ENCODE data around the gene ANO7. TPM values are rescaled to one million over a fixed set of nuclear protein-coding genes. Genes with fewer than 3 reads are reported as not detected.

The ANO7 gene
- total RNA-seq, 2 experiments from 2014 or later = 0.97 to 1.4 TPM

DNA sequence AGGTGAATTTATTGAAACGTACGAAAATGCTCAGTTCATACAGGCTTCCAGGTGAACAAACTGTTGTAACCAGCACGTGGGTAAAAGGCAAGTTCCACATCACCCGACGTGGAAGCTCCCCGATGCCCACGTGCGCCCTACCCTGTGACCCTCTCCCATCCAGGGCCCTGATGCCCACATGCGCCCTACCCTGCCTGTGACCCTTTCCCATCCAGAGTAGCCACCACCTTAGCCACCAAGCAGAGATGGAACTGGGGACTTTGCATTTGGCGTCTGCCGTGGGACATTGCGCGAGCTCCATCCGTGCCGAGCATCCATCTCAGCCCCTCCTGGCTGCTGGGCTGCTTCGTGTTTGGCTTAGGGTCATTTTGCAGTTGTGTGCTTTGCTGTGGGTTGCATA is 37.5 kb downstream of the ANO7 start:
- H3K36me3 Mint-ChIP-seq = peaks cover 7% of the 10 kb centered on the region
- H3K4me3 Mint-ChIP-seq = no peak overlapping the region
- H3K9me3 Mint-ChIP-seq = no peaks in the 10 kb centered on the region
- ATAC-seq (ENCODE audit: low read depth) = no peak
- peaks cover 8% of the 10 kb centered on the region for H3K4me1 Mint-ChIP-seq
- DNase-seq = no peak
- POLR2A ChIA-PET = no interaction called here
- no peak overlapping the region for H3K27ac Mint-ChIP-seq
- H3K27me3 Mint-ChIP-seq = no peaks in the 10 kb centered on the region

DNA sequence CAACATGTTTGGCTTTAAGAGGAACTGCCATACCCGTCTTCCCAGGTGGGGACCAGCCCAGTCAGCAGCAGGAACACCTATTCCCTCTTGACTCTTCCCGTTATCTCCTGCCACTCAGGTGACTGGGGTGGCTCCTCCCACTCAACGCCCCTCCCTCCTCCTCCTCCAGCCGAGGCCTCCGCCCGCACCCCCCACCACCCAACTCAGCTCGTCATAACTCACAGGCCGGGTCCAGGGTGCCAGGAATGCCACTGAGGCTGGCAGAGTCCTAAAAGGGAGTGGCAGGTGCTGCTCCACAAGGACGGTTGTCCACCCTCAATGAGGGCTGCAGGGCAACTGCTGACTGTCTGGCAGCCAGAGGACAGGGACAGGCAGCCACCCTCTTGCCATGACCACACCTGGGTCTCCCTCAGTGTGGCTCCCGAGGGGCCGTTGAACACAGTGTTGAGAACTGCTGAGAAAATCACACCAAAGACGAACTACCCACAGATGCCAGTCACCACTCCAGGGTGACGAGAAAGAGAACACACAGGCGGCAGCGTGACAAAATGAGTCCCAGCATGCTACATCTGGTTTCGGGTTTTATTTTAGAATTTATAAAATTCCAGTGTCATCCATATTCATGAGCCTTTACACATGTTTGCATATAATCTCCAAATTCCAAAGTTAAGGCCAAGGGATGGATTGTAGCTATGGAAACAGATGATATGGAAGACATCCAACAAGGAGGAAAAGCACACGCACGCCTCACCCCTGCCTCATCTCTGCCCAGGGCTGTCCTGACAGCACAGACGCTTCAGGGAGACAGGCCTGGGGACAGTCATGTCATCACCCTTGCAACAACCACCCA is 38.5 kb downstream of the ANO7 start:
- Mint-ChIP-seq H3K27ac (peak overlapping the region; percentile 16), H3K4me1 (peaks cover 8% of the 10 kb centered on the region), H3K4me3 (no peak overlapping the region), H3K27me3 (no peaks in the 10 kb centered on the region), H3K9me3 (no peaks in the 10 kb centered on the region), H3K36me3 (peaks cover 7% of the 10 kb centered on the region)
- ATAC-seq (ENCODE audit: low read depth) (no peak), DNase-seq (no peak)
- POLR2A ChIA-PET = no interaction called here

DNA sequence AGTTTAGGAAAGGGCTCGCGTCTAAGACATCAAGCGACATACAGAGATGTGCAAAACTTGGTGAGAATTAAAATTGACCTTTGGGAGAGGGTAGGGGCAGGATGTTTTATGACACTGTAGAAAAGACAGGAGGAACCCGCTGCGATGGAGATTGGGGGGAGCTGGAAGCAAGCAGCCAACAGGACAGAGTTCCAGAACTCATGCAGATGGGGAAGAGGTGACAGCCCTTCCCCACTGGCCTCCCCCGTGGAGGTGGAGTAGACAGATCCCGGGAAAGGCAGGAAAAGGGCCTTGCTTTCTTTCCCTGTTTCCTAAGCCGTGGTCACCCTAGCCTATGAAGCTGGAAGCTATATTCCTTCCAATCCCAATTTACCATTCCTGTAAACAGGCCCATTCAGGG is 39.1 kb downstream of the ANO7 start:
- H3K27ac Mint-ChIP-seq = no peak overlapping the region
- peaks cover 7% of the 10 kb centered on the region for H3K4me1 Mint-ChIP-seq
- no peaks in the 10 kb centered on the region for H3K27me3 Mint-ChIP-seq
- ATAC-seq (ENCODE audit: low read depth) (no peak), DNase-seq (no peak)
- H3K4me3 Mint-ChIP-seq = no peak overlapping the region
- no peaks in the 10 kb centered on the region for H3K9me3 Mint-ChIP-seq
- H3K36me3 Mint-ChIP-seq = peaks cover 8% of the 10 kb centered on the region
- POLR2A ChIA-PET = no interaction called here

DNA sequence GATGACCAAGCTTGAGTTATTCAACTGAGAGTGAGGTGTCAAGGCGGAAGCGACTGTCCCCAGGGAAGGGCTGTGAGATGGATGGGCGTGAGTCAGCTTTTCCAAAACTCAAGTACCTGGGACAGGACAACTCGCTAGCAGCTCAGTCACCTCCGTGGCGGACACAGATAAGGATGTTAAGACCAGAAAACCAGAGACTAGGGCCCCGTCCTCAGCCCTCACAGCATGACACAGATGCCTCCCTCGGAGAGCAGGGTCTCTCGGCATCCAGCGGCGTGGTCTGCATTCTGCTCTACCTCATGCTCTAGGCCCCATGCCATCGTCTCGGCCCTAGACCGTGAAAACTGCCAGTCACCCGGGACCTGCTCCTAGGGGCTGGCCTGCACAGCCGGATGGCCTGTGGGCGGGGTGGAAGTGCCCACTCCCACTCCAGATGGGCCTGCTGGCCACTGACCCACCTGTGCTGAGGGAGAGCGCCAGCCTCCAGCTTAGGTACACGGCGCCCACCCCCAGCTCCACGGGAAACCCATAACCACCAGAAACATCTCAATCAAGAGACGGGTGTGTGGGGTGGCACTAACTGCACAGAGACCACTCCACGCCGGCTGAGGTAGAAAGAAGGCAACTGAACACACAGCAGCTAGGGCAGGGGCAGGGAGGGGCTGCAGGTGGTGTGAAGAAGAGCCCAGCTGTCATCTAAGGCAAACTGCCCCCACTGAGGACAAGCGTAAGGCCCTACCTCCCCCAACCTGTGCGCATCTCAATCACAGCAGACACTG is 39.8 kb downstream of the ANO7 start:
- H3K4me1 Mint-ChIP-seq = peaks cover 3% of the 10 kb centered on the region
- POLR2A ChIA-PET = no interaction called here
- H3K4me3 Mint-ChIP-seq = no peak overlapping the region
- DNase-seq (no peak), ATAC-seq (ENCODE audit: low read depth) (no peak)
- H3K27ac Mint-ChIP-seq = no peak overlapping the region
- no peaks in the 10 kb centered on the region for H3K9me3 Mint-ChIP-seq
- H3K27me3 Mint-ChIP-seq = no peaks in the 10 kb centered on the region
- peaks cover 12% of the 10 kb centered on the region for H3K36me3 Mint-ChIP-seq

DNA sequence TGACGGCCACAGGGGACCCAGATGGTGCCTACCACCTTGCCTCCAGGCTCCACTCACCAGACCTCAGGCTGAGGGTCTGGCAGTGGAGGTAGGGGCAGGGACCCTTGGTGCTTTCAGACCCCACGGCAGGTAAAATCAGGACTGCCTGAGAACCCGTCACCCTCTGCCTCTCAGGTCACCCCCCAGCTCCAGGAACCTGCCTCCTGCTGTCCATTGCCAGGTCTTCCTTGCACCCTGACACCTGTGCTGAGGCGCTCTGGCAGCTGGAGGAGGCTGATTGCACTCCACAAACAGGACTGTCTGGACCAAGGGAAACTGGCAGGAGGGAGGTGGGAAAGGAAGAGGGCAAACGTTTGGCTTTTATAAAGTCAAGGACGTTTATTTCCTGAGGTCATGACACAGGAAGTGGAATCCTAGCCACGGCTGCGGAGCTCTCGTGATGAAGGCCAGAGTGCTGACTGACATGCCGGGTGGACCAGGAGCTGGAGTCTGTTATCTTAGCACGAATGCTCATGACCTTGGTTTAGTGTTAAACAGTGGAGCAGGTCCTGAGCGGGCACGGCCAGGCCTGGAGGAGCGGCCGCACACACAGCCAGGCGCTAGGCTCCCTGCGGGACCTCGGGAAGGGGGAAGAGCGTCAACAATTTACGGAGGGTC is 40.5 kb downstream of the ANO7 start:
- H3K36me3 Mint-ChIP-seq = peaks cover 17% of the 10 kb centered on the region
- ATAC-seq (ENCODE audit: low read depth) (no peak), DNase-seq (no peak)
- peaks cover 1% of the 10 kb centered on the region for H3K4me1 Mint-ChIP-seq
- POLR2A ChIA-PET = no interaction called here
- H3K4me3 Mint-ChIP-seq = no peak overlapping the region
- H3K27me3 Mint-ChIP-seq = no peaks in the 10 kb centered on the region
- no peaks in the 10 kb centered on the region for H3K9me3 Mint-ChIP-seq
- no peak overlapping the region for H3K27ac Mint-ChIP-seq

DNA sequence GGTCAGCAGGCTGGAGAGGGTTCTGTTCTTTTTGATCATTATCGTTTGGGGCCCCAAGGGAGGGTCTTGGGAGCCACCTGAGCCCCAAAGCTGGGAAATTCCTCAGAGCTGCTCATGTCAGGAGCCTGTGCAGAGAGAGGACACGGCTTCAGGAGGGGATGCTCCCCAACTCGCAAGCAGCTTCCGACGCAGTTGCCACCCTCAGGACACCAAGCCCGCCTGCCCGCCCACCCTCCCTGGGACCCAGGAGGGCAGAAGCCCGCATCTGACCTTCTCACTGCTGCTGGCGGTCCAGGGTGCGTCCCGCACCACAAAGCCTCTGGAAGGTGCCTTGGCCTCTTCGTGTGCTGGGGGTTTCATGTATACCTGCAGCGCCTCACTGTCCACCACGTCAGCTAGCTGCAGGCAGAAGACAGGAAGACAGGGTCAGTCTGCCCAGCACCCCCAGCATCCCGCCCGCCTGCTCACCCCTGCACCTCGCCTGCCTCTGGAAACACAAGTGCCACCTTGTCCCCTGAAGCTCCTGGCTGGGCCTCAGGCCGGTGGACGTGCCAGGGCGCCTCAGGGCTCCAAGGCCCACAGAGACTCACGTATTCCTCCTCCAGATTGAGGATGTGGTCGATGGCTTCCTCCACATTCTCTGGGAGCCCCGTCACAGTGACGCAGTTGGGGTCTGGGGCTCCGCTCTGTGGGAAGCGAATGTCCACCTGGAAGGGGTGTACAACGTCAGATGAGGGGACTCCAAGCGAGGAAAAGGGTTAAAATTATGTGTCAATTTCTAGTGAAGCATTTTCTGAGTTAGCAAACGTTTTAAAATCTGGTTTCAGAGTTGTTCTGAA is 41.3 kb downstream of the ANO7 start:
- H3K36me3 Mint-ChIP-seq = peaks cover 17% of the 10 kb centered on the region
- POLR2A ChIA-PET = no interaction called here
- no peak overlapping the region for H3K27ac Mint-ChIP-seq
- ATAC-seq (ENCODE audit: low read depth) (no peak), DNase-seq (no peak)
- H3K27me3 Mint-ChIP-seq = no peaks in the 10 kb centered on the region
- no peak overlapping the region for H3K4me3 Mint-ChIP-seq
- H3K4me1 Mint-ChIP-seq = peaks cover 1% of the 10 kb centered on the region
- H3K9me3 Mint-ChIP-seq = no peaks in the 10 kb centered on the region

DNA sequence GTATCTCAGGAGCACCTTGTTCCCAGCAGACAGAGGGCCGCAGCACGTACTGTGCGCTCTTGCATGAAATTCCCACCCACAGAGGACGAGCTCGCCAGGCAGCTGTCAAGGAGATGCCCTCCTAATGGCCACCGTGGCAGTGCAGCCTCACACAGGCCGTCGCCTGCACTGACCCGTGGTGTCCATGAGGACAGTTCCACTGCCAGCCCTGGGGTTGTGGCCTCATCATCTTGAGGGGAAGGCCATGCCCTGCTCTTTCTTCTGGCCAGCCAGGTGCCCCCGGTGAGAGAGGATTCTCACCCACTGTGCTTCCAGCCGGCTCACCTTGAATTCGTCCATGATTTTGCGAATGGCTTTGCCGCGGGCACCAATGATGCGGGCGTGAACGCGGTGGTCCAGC is 42.0 kb downstream of the ANO7 start:
- Mint-ChIP-seq H3K4me3 (no peak overlapping the region), H3K36me3 (peaks cover 17% of the 10 kb centered on the region), H3K27ac (no peak overlapping the region), H3K9me3 (no peaks in the 10 kb centered on the region), H3K27me3 (no peaks in the 10 kb centered on the region), H3K4me1 (peaks cover 1% of the 10 kb centered on the region)
- POLR2A ChIA-PET = no interaction called here
- DNase-seq (no peak), ATAC-seq (ENCODE audit: low read depth) (no peak)

DNA sequence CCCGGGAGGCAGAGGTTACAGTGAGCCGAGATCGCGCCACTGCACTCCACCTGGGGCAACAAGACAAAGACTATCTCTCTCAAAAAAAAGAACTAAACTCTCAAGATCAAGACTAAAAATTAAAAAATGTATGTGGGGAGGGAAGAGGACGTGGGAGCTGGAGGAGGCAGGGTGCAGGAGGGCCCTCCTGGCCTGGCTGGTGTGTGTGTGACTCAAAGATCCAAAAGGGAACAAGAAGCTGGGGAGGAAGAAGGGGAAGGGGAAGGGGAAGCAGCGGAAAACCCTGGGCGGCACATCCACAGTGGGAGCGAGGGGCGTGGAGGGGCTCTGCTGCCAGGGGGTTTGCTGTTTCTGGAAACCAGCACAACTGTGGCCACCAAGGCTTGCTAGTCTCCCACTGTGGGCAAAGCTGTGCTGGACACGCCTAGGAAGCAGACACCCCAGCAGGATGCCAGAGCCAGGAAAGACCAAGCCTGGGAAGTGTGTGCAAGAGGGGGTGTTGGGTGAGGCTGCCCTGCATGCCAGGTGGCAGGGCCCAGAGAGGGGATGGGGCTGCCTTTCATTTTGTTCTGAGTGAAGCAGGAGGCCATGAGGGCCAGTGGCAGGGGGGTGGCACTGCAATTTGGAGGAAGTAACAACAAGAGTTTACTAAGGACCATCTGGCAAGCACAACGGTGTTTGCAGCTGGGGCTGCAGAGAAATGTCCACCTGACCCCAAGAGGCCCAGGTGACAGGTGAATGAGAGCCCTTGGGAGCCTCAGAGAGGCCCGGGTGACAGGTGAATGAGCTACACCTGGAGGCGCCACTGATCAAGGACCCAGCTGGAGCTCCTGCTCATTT is 44.5 kb downstream of the ANO7 start:
- Mint-ChIP-seq H3K27me3 (no peaks in the 10 kb centered on the region), H3K9me3 (no peaks in the 10 kb centered on the region), H3K27ac (no peak overlapping the region), H3K36me3 (peaks cover 20% of the 10 kb centered on the region), H3K4me1 (peaks cover 1% of the 10 kb centered on the region), H3K4me3 (no peak overlapping the region)
- no peak for ATAC-seq (ENCODE audit: low read depth)
- DNase-seq = no peak
- POLR2A ChIA-PET = no interaction called here

DNA sequence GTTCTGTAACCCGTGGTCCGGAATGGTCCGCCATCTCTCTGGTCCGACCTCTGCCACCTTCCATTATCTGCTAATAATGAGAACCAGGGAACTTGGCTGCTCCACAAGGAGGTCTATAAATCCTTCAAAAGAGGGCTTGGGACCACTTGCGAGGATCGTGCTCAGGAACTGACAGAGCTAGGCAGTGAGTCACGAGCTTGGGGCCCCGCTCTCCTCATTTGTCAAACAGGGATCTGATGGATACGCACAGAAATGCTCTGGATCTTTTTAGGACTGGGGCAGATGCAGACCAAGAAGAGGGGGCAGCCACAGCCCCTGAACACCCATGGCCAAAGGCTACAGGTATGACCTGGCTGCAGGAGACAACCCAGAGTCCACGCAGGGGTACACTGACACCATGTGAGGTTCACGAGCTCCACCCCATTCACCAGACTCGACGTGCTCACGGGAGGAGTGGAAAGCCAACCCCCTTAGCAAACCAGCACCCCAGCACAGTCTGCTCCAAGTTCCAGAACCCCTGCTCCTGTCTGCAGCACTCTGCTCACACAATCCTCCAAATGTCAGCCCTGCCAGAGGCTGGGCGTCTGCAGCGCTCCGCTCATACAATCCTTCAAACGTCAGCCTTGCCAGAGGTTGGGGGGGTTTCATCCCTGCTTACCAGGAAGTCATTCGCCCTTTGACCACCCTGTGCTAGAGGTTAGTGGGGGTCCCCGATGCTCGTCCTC is 45.8 kb downstream of the ANO7 start:
- H3K4me1 Mint-ChIP-seq = peaks cover 1% of the 10 kb centered on the region
- H3K4me3 Mint-ChIP-seq = no peak overlapping the region
- no peak for DNase-seq
- no peak overlapping the region for H3K27ac Mint-ChIP-seq
- no peak for ATAC-seq (ENCODE audit: low read depth)
- peaks cover 18% of the 10 kb centered on the region for H3K36me3 Mint-ChIP-seq
- H3K27me3 Mint-ChIP-seq = no peaks in the 10 kb centered on the region
- H3K9me3 Mint-ChIP-seq = no peaks in the 10 kb centered on the region
- POLR2A ChIA-PET = no interaction called here

DNA sequence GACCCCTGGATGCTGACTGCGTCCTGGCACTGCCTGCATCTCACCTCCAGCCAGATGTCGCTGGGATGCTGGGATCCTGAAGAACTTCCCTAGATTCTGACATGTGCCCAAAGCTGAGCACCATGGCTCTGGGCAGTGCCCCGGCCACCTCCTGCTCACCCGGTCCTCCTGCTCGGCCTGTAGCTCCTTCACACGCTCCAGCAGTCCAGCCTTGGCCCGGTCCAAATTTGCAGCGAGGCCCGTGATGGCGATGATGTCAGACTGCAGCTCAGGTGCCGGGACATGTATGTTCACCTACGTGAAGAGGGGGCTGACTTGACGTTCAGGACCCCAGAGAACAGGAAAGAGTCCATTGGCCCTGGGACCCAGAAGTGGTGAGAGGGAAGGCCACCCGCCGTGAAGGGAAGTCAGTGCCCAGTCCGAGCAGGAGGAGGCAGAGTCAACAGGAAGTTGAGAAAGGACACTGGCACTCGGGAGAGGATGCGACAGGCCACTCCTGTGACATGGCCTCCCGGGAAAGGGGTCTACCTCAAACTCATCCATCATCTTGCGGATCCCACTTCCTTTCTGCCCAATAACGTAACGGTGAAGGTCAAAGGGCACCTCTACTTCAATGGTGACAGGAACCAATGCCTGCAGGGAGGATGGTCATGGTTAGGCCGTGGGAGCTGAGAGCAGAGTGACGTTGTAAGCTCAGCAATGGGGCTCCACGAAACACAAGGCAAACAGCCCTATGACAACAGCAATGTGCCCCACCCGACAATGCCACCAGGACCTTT is 46.7 kb downstream of the ANO7 start:
- ATAC-seq (ENCODE audit: low read depth) (no peak), DNase-seq (no peak)
- H3K36me3 Mint-ChIP-seq = peaks cover 18% of the 10 kb centered on the region
- H3K4me3 Mint-ChIP-seq = no peak overlapping the region
- H3K4me1 Mint-ChIP-seq = peaks cover 1% of the 10 kb centered on the region
- no peak overlapping the region for H3K27ac Mint-ChIP-seq
- POLR2A ChIA-PET = no interaction called here
- H3K27me3 Mint-ChIP-seq = no peaks in the 10 kb centered on the region
- no peaks in the 10 kb centered on the region for H3K9me3 Mint-ChIP-seq

DNA sequence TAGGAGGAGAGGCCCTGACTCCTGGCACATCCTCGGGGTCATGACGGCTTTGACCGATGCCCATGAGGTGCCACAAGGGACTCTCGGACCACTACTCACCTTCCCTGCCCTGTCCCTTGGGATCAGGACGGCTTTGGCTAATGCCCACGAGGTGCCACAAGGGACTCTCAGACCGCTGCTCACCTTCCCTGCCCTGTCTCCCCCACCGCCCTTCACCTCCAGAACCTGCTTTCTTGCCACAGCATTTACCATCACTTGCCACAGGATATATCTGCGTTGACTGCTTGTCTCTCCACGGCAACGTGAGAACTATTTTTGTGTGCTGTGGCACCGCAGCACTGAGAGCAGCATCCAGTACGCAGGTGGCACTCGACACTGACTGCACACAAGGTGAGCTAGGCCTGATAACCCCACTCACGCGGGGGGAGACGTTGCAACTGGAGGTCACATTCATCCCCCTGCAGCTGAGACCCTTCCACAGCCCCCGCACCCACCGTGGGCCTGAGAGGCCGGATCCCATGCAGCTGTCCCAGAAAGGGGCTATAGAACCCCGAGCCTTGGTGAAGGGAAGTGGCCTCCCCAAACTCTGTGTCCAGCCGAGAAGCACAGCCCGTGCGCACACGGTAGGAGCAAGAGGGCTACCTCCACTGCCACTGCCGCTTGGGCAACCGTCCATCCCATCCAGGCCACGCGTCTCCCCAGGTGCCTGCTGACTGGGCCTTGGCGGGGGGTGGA is 47.5 kb downstream of the ANO7 start:
- POLR2A ChIA-PET = no interaction called here
- Mint-ChIP-seq H3K4me3 (no peak overlapping the region), H3K27me3 (no peaks in the 10 kb centered on the region), H3K9me3 (no peaks in the 10 kb centered on the region), H3K27ac (no peak overlapping the region), H3K36me3 (peaks cover 21% of the 10 kb centered on the region), H3K4me1 (peaks cover 1% of the 10 kb centered on the region)
- ATAC-seq (ENCODE audit: low read depth) (no peak), DNase-seq (no peak)
